Erythroblast (primary cell): ENCODE measurements around the gene RARG.
A peak's percentile ranks its signal among the peaks of the same experiment; 100 is the strongest.

Experiments
- DNase-seq, 2 experiments: peaks; one replicate each; lab custom pipeline; 2025; lab: John Stamatoyannopoulos, UW
- GATA1 ChIP-seq: IDR thresholded peaks from 2 replicates; pipeline ENCODE4 v1.6.1; 2011; ENCODE audit warnings: low read depth, mild to moderate bottlenecking, control low read depth, low read length, moderate library complexity
- POLR2A ChIP-seq: IDR thresholded peaks from 2 replicates; pipeline ENCODE4 v1.6.1; 2011; ENCODE audit warnings: mild to moderate bottlenecking, low read length

The RARG gene

GRCh38 chr12:53200458-53201176, 31.4 kb downstream of the RARG start:
- no peak for DNase-seq
- TF ChIP-seq GATA1: no peak
- TF ChIP-seq POLR2A: no peak

GRCh38 chr12:53200107-53200457, 31.9 kb downstream of the RARG start:
- no peak for TF ChIP-seq POLR2A
- TF ChIP-seq GATA1: no peak

GRCh38 chr12:53199700-53200099, 32.3 kb downstream of the RARG start:
- no peak for DNase-seq
- no peak for TF ChIP-seq GATA1
- TF ChIP-seq POLR2A: no peak

More at GRCh38 chr12:53200107-53200457, 31.9 kb downstream of the RARG start:
- no peak for DNase-seq

GRCh38 chr12:53198486-53199110, 33.4 kb downstream of the RARG start:
- no peak for DNase-seq
- no peak for TF ChIP-seq GATA1
- TF ChIP-seq POLR2A: no peak

GRCh38 chr12:53197011-53197640, 34.9 kb downstream of the RARG start:
- TF ChIP-seq POLR2A (no peak), GATA1 (no peak)
- DNase-seq: no peak

GRCh38 chr12:53196486-53196885, 35.5 kb downstream of the RARG start:
- no peak for TF ChIP-seq GATA1
- no peak for TF ChIP-seq POLR2A
- no peak for DNase-seq

- no peak for DNase-seq
- TF ChIP-seq GATA1 (no peak), POLR2A (no peak)
Measured at GRCh38 chr12:53195516-53196420, 36.2 kb downstream of the RARG start.

GRCh38 chr12:53194973-53195372, 37.0 kb downstream of the RARG start:
- no peak for TF ChIP-seq GATA1
- TF ChIP-seq POLR2A: no peak
- no peak for DNase-seq

GRCh38 chr12:53193985-53194716, 37.9 kb downstream of the RARG start:
- no peak for TF ChIP-seq GATA1
- no peak for TF ChIP-seq POLR2A
- DNase-seq: no peak

GRCh38 chr12:53193040-53193439, 39.0 kb downstream of the RARG start:
- no peak for DNase-seq
- TF ChIP-seq GATA1: no peak
- no peak for TF ChIP-seq POLR2A

- no peak for DNase-seq
- TF ChIP-seq POLR2A (peak; percentile 26), GATA1 (no peak)
Measured at GRCh38 chr12:53192531-53193021, 39.4 kb downstream of the RARG start.

- no peak for DNase-seq
- peak; percentile 11 for TF ChIP-seq POLR2A
- TF ChIP-seq GATA1: no peak
Measured at GRCh38 chr12:53191885-53192530, 40.0 kb downstream of the RARG start.
